ENCODE measurements around the gene LINGO1.

DNA sequence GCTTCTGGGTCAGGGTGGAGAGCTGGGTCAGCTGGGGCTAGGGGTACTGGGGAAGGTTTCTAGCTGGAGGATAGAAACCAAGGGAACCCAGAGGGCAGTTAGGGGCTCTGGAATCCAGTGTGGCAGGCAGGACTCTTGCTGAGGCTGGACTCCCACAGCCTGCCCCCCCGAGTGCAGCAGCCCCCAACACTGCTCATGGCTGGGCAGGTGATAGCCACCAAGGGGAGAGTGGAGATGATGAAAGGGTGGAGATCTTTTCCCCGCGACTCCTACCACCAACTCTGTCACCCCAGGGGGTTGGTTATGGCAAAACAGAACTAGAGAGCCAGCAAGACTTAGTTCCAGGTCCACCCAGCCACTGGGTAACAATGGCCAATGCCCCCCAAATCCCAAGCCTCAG lies 16.9 kb upstream of the LINGO1 start:
- TF ChIP-seq, protein P1, sequence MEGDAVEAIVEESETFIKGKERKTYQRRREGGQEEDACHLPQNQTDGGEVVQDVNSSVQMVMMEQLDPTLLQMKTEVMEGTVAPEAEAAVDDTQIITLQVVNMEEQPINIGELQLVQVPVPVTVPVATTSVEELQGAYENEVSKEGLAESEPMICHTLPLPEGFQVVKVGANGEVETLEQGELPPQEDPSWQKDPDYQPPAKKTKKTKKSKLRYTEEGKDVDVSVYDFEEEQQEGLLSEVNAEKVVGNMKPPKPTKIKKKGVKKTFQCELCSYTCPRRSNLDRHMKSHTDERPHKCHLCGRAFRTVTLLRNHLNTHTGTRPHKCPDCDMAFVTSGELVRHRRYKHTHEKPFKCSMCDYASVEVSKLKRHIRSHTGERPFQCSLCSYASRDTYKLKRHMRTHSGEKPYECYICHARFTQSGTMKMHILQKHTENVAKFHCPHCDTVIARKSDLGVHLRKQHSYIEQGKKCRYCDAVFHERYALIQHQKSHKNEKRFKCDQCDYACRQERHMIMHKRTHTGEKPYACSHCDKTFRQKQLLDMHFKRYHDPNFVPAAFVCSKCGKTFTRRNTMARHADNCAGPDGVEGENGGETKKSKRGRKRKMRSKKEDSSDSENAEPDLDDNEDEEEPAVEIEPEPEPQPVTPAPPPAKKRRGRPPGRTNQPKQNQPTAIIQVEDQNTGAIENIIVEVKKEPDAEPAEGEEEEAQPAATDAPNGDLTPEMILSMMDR (IDR thresholded peaks at IDR 0.05) = no peak
- TF ChIP-seq POLR2A (IDR thresholded peaks at IDR 0.05) = no peak

Data from right lobe of liver (tissue), 4 donors.